Kidney (tissue), 14 donors: ENCODE data around the gene COL16A1. TPM values are rescaled to one million over a fixed set of nuclear protein-coding genes. Genes with fewer than 3 reads are reported as not detected.

ENCODE experiments used
- DNase-seq, 5 donors: peaks; one replicate each; pipeline ENCODE4 v3.0.0-alpha.2; 2013 to 2020
- FAIRE-seq: peaks from 2 replicates; lab custom pipeline; 2012; peaks lifted over from hg19 to GRCh38; lab: Jason Lieb, UNC
- H3K27ac ChIP-seq, 2 donors: one replicate each; pipeline ENCODE4 v1.7.0; 2013; ENCODE audit warnings: low read depth in 2 of 2, low read length in 2 of 2, inconsistent platforms in 1 of 2
- H3K27me3 ChIP-seq: one replicate; pipeline ENCODE4 v1.7.1; 2013; ENCODE audit warnings: low read length, inconsistent platforms; ENCODE audit not compliant: control insufficient read depth, insufficient read depth
- H3K36me3 ChIP-seq, 3 donors: one replicate each; pipeline versions ENCODE4 v1.7.0 to v1.7.1; 2013; ENCODE audit warnings: low read length in 3 of 3, control low read depth in 1 of 3, inconsistent platforms in 1 of 3; ENCODE audit not compliant: insufficient read depth in 3 of 3, control insufficient read depth in 2 of 3
- H3K4me1 ChIP-seq, 3 donors: one replicate each; pipeline versions ENCODE4 v1.7.0 to v1.7.1; 2013; ENCODE audit warnings: low read length in 3 of 3, inconsistent platforms in 1 of 3, low read depth in 1 of 3; ENCODE audit not compliant: control insufficient read depth in 2 of 3, insufficient read depth in 2 of 3
- H3K4me3 ChIP-seq, 3 donors: one replicate each; pipeline versions ENCODE4 v1.7.0 to v1.8.1; 2013; ENCODE audit warnings: low read length in 3 of 3, control low read depth in 1 of 3, inconsistent platforms in 1 of 3
- H3K9ac ChIP-seq, 3 donors: one replicate each; pipeline versions ENCODE4 v1.7.0 to v1.7.1; 2013; ENCODE audit warnings: low read length in 3 of 3, control low read depth in 1 of 3, inconsistent platforms in 1 of 3
- H3K9me3 ChIP-seq, 3 donors: one replicate each; pipeline versions ENCODE4 v1.7.0 to v1.7.1; 2013; ENCODE audit warnings: low read length in 3 of 3, control low read depth in 1 of 3, inconsistent platforms in 1 of 3; ENCODE audit not compliant: control insufficient read depth in 2 of 3, insufficient read depth in 1 of 3
- intact Hi-C: fragments of 100-400 bp; cut with DNase I; formaldehyde crosslinking; loops from one replicate; pipeline ENCODE4 v1.11.1; 2022
- polyA plus RNA-seq: library from polyadenylated mRNA; stranded (reverse); fragments of 350-450 nt; fragmentation: Illumina TruSeq; extraction: RNeasy Lipid Tissue Mini Kit (QIAGEN cat#74804); gene quantifications from one replicate; pipeline ENCODE4 v1.2.3, GENCODE V29; 2014; ENCODE audit warnings: low read depth, low replicate concordance; ENCODE audit not compliant: insufficient read depth
- total RNA-seq: library from RNA; stranded (reverse); fragmentation: NEBNext Ultra II Directional; extraction: Animal tissue kit (Norgen Biotek cat#: 25700); gene quantifications from one replicate; pipeline ENCODE4 v1.2.1, GENCODE V29; 2021
- TF ChIP-seq, protein P1 (sequence below): IDR thresholded peaks from 3 replicates; pipeline ENCODE4 v1.5.1; 2012; ENCODE audit warnings: mild to moderate bottlenecking, moderate library complexity, borderline replicate concordance; ENCODE audit not compliant: insufficient read depth; ENCODE audit errors: extremely low read depth
- donor health status: control.
- donor health status: control.
- donor health status: control.
- donor health status: control.
- donor health status: control.
- donor health status: DM: yes; HTN: yes; CAD: no.
- donor health status: Normal renal cell carcinoma (clear cell type).

The COL16A1 gene
- total and polyA plus RNA-seq, 2 donors from 2014 or later, result 9.2 to 29.0 TPM

GRCh38 chr1:31624731-31625514 lies 78.9 kb downstream of the COL16A1 start:
- no peak overlapping the region for H3K27ac ChIP-seq
- intact Hi-C loops, result no loop called here
- FAIRE-seq, result no peak
- TF ChIP-seq, protein P1, sequence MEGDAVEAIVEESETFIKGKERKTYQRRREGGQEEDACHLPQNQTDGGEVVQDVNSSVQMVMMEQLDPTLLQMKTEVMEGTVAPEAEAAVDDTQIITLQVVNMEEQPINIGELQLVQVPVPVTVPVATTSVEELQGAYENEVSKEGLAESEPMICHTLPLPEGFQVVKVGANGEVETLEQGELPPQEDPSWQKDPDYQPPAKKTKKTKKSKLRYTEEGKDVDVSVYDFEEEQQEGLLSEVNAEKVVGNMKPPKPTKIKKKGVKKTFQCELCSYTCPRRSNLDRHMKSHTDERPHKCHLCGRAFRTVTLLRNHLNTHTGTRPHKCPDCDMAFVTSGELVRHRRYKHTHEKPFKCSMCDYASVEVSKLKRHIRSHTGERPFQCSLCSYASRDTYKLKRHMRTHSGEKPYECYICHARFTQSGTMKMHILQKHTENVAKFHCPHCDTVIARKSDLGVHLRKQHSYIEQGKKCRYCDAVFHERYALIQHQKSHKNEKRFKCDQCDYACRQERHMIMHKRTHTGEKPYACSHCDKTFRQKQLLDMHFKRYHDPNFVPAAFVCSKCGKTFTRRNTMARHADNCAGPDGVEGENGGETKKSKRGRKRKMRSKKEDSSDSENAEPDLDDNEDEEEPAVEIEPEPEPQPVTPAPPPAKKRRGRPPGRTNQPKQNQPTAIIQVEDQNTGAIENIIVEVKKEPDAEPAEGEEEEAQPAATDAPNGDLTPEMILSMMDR, result no peak
- H3K36me3 ChIP-seq, result peaks cover 0 to 22% (median 6%) of the 10 kb centered on the region in 3 donors
- DNase-seq, result no peak
- no peak overlapping the region for H3K4me3 ChIP-seq
- no peaks in the 10 kb centered on the region for H3K27me3 ChIP-seq
- H3K4me1 ChIP-seq, result peaks cover 0 to 15% (median 0%) of the 10 kb centered on the region in 3 donors
- no peak overlapping the region for H3K9ac ChIP-seq
- H3K9me3 ChIP-seq, result no peaks in the 10 kb centered on the region

DNA sequence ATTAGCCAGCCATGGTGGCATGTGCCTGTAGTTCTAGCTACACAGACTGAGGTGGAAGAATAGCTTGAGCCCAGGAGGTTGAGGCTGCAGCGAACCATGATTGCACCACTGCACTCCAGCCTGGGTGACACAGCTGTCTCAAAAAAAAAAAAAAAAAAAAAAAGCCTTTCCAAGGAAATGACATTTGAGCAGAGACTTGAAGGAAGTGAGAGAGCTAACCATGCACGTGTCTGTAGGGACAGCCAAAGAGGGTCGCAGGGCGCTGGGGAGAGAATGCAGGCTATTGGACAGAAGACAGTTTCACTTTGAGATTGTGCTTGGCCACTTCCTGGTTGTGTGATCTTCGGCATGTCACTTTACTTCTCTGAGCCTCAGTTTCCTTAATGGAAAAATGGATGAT lies 79.5 kb downstream of the COL16A1 start:
- TF ChIP-seq, protein P1, result no peak
- intact Hi-C loops, result no loop called here
- peaks cover 0 to 16% (median 4%) of the 10 kb centered on the region in 3 donors for H3K36me3 ChIP-seq
- no peak overlapping the region for H3K27ac ChIP-seq
- H3K9me3 ChIP-seq, result no peaks in the 10 kb centered on the region
- no peak overlapping the region for H3K9ac ChIP-seq
- peaks cover 0 to 15% (median 0%) of the 10 kb centered on the region in 3 donors for H3K4me1 ChIP-seq
- H3K4me3 ChIP-seq, result no peak overlapping the region
- H3K27me3 ChIP-seq, result no peaks in the 10 kb centered on the region
- DNase-seq (no peak), FAIRE-seq (no peak)

DNA sequence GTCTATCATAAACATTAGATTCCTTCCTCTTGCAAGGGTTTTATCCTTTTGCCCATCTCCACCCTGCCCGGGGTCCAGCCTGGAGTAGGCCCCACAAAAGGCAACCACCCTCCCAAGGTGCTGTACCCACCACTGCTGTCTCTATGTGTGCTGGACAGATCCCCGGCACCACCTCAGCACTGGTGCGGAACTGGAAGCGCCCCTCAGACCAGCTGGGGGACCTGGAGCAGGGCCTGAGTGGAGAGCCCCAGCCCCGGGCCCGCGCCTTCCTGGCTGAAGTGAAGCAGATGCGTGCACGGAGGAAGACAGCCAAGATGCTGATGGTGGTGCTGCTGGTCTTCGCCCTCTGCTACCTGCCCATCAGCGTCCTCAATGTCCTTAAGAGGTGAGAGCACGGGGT lies 80.5 kb downstream of the COL16A1 start:
- TF ChIP-seq, protein P1, result no peak
- DNase-seq (no peak), FAIRE-seq (no peak)
- intact Hi-C loops, result no loop called here
- Histone ChIP-seq H3K9me3 (no peaks in the 10 kb centered on the region), H3K27me3 (no peaks in the 10 kb centered on the region), H3K27ac (no peak overlapping the region), H3K4me1 (peaks cover 0 to 14% (median 0%) of the 10 kb centered on the region in 3 donors), H3K36me3 (peaks cover 0 to 6% (median 3%) of the 10 kb centered on the region in 3 donors), H3K9ac (no peak overlapping the region), H3K4me3 (no peak overlapping the region)
